Psoas muscle (tissue), 8 donors: ENCODE measurements around the gene ALOXE3. TPM values are rescaled to one million over a fixed set of nuclear protein-coding genes. Genes with fewer than 3 reads are reported as not detected.
A peak's percentile ranks its signal among the peaks of the same experiment; 100 is the strongest.

ENCODE experiments used
- ATAC-seq, 4 donors: fragments of 200-7000 bp; cut with Tn5 transposase; one replicate each; pipeline ENCODE4 v1.9.1; 2020; ENCODE audit warnings: moderate library complexity in 3 of 4, mild to moderate bottlenecking in 2 of 4
- DNase-seq, 2 donors: peaks; one replicate each; pipeline ENCODE4 v3.0.0-alpha.2; 2020
- H3K27ac ChIP-seq: fragments of 200-600 bp; one replicate; pipeline ENCODE4 v1.8.0; 2022
- H3K27me3 ChIP-seq, 3 donors: fragments of 200-600 bp in 1 of 3; one replicate each; pipeline versions ENCODE4 v1.6.1 to v1.8.0; 2013 to 2022; ENCODE audit warnings: low read length in 2 of 3, mild to moderate bottlenecking in 2 of 3, moderate library complexity in 1 of 3; ENCODE audit not compliant: insufficient read depth in 3 of 3
- H3K36me3 ChIP-seq, 2 donors: fragments of 200-600 bp in 1 of 2; one replicate each; pipeline versions ENCODE4 v1.6.1 to v1.8.0; 2013 to 2022; ENCODE audit warnings: low read depth in 1 of 2, mild to moderate bottlenecking in 1 of 2, moderate library complexity in 1 of 2; ENCODE audit not compliant: insufficient read depth in 1 of 2
- H3K4me1 ChIP-seq: fragments of 200-600 bp; one replicate; pipeline ENCODE4 v1.8.0; 2022
- H3K4me3 ChIP-seq: fragments of 200-600 bp; one replicate; pipeline ENCODE4 v1.8.0; 2022; ENCODE audit warnings: mild to moderate bottlenecking
- H3K9me3 ChIP-seq: fragments of 200-600 bp; one replicate; pipeline ENCODE4 v1.8.0; 2022
- CTCF ChIP-seq: fragments of 200-600 bp; IDR thresholded peaks from one replicate; pipeline ENCODE4 v1.8.0; 2022; ENCODE audit warnings: antibody characterized with exemption
- WGBS, 3 donors: extraction: QIAGEN DNeasy Blood & Tissue Kit; methylation state at CpG; one replicate each; pipeline versions ENCODE4 v1.1.6 to v1.1.7; 2013; 5-methylcytosine and 5-hydroxymethylcytosine counted together
- intact Hi-C, 2 donors: fragments of 100-400 bp; cut with DNase I; formaldehyde crosslinking; loops; one replicate each; pipeline versions ENCODE4 v1.11.0 to v1.14.2; 2022
- polyA plus RNA-seq, 3 donors: library from polyadenylated mRNA; stranded (reverse); fragments of 200-250 nt; gene quantifications; one replicate each; pipeline ENCODE4 v1.2.3, GENCODE V29; 2013
- total RNA-seq, 4 donors: library from RNA; stranded (reverse); fragmentation: NEBNext Ultra II Directional in 2 of 4; extraction: Animal tissue kit (Norgen Biotek cat#: 25700) in 2 of 4; gene quantifications; one replicate each; pipeline versions ENCODE4 v1.2.1 to v1.2.4, GENCODE V29; 2021 to 2023
- donor health status: healthy with polysubstance abuse.
- donor health status: DM: no; HTN: no; CAD: no; lungs with moderate emphysema.
- donor health status: Bipolar disorder and iron deficiency.
- donor health status: healthy.
- donor health status: DM: yes; HTN: yes; CAD: no.
- donor health status: DM: no; HTN: no; CAD: no.
- donor health status: DM: no; HTN: no; CAD: no.
- donor health status: DM: yes; HTN: yes; CAD: no.

ALOXE3 gene
- total and polyA plus RNA-seq, 7 donors = 0.42 TPM; not detected in 6

GRCh38 chr17:8150194-8151119, 32.1 kb upstream of the ALOXE3 start:
- Histone ChIP-seq H3K27ac (peak overlapping the region; percentile 100), H3K9me3 (no peaks in the 10 kb centered on the region), H3K4me3 (peak overlapping the region; percentile 97), H3K4me1 (peaks cover 49% of the 10 kb centered on the region), H3K36me3 (peaks cover 25 to 61% of the 10 kb centered on the region in 2 donors), H3K27me3 (no peaks in the 10 kb centered on the region)
- DNase-seq = peak in 1 of 2 donors; percentile 19
- no peak for ATAC-seq
- intact Hi-C loops = no loop called here
- no peak for TF ChIP-seq CTCF
- WGBS, 3 donors = 47 to 61% (median 49%) methylated on average over 18 of the region's 18 CpGs

- Histone ChIP-seq H3K9me3 (no peaks in the 10 kb centered on the region), H3K36me3 (peaks cover 26 to 69% of the 10 kb centered on the region in 2 donors), H3K27me3 (no peaks in the 10 kb centered on the region), H3K27ac (peak overlapping the region; percentile 100), H3K4me3 (peak overlapping the region; percentile 97), H3K4me1 (peaks cover 49% of the 10 kb centered on the region)
- ATAC-seq (no peak), DNase-seq (peak in 1 of 2 donors; percentile 28)
- 80 to 89% (median 83%) methylated on average over 28 to 29 of the region's 29 CpGs for WGBS, 3 donors
- no peak for TF ChIP-seq CTCF
- intact Hi-C loops = loop anchor here in 1 of 2 donors (10.0 kb wide), 1 partner anchor 905 kb away; the partner anchor contains the start of gene GABARAP
These were observed 31.3 kb upstream of the ALOXE3 start for GRCh38 chr17:8149419-8150193.

GRCh38 chr17:8148560-8148959, 30.2 kb upstream of the ALOXE3 start:
- no peak overlapping the region for H3K4me3 ChIP-seq
- DNase-seq (no peak), ATAC-seq (no peak)
- H3K27me3 ChIP-seq = no peaks in the 10 kb centered on the region
- 78 to 92% (median 80%) methylated on average over 13 of the region's 13 CpGs for WGBS, 3 donors
- peaks cover 26 to 80% of the 10 kb centered on the region in 2 donors for H3K36me3 ChIP-seq
- H3K4me1 ChIP-seq = peaks cover 46% of the 10 kb centered on the region
- H3K9me3 ChIP-seq = no peaks in the 10 kb centered on the region
- TF ChIP-seq CTCF = no peak
- peak overlapping the region; percentile 100 for H3K27ac ChIP-seq
- intact Hi-C loops = loop anchor here in 1 of 2 donors (10.0 kb wide), 1 partner anchor 904 kb away; the partner anchor contains the start of gene GABARAP

- intact Hi-C loops = loop anchor here in 1 of 2 donors (10.0 kb wide), 1 partner anchor 903 kb away; the partner anchor contains the start of gene GABARAP
- no peak for TF ChIP-seq CTCF
- no peaks in the 10 kb centered on the region for H3K27me3 ChIP-seq
- 77 to 90% (median 88%) methylated on average over 10 to 13 of the region's 13 CpGs for WGBS, 3 donors
- H3K4me1 ChIP-seq = peaks cover 40% of the 10 kb centered on the region
- DNase-seq = no peak
- peak overlapping the region; percentile 100 for H3K27ac ChIP-seq
- no peak for ATAC-seq
- H3K4me3 ChIP-seq = no peak overlapping the region
- H3K36me3 ChIP-seq = peaks cover 26 to 80% of the 10 kb centered on the region in 2 donors
- H3K9me3 ChIP-seq = no peaks in the 10 kb centered on the region
These were observed 29.6 kb upstream of the ALOXE3 start for GRCh38 chr17:8147805-8148404.
